Measurements from ENCODE around the gene LDLR.
A peak's percentile ranks its signal among the peaks of the same experiment; 100 is the strongest.
"Not testable (repeated sequence)": the region's sequence is repeated elsewhere in the genome, so short reads cannot be mapped to it uniquely, and the experiment has no call there.

LDLR gene

GRCh38 chr19:11115895-11116446 lies 26.7 kb downstream of the LDLR start:
- TF ChIP-seq CTCF (IDR thresholded peaks at IDR 0.05; ENCODE audit: low read depth, low read length) = no peak
- H3K4me3 ChIP-seq (ENCODE audit: low read depth, low read length) = no peak overlapping the region

- H3K4me3 ChIP-seq (ENCODE audit: low read depth, low read length) = no peak overlapping the region
- TF ChIP-seq CTCF (IDR thresholded peaks at IDR 0.05; ENCODE audit: low read depth, low read length) = no peak
Measured at GRCh38 chr19:11116507-11116906, 27.2 kb downstream of the LDLR start.

- not testable (repeated sequence) for H3K4me3 ChIP-seq (ENCODE audit: low read depth, low read length)
Measured at GRCh38 chr19:11121963-11122362, 32.7 kb downstream of the LDLR start.

GRCh38 chr19:11123114-11123513 lies 33.9 kb downstream of the LDLR start:
- H3K4me3 ChIP-seq (ENCODE audit: low read depth, low read length) = no peak overlapping the region
- TF ChIP-seq CTCF (IDR thresholded peaks at IDR 0.05; ENCODE audit: low read depth, low read length) = no peak

- not testable (repeated sequence) for H3K4me3 ChIP-seq (ENCODE audit: low read depth, low read length)
Measured at GRCh38 chr19:11124157-11124556, 34.9 kb downstream of the LDLR start.

- peak; percentile 74 for TF ChIP-seq CTCF (IDR thresholded peaks at IDR 0.05; ENCODE audit: low read depth, low read length)
- H3K4me3 ChIP-seq (ENCODE audit: low read depth, low read length) = no peak overlapping the region
Measured at GRCh38 chr19:11125994-11126685, 36.9 kb downstream of the LDLR start.

GRCh38 chr19:11127905-11128304 lies 38.6 kb downstream of the LDLR start:
- TF ChIP-seq CTCF (IDR thresholded peaks at IDR 0.05; ENCODE audit: low read depth, low read length) = no peak

GRCh38 chr19:11130824-11131455 lies 41.7 kb downstream of the LDLR start:
- TF ChIP-seq CTCF (IDR thresholded peaks at IDR 0.05; ENCODE audit: low read depth, low read length) = peak; percentile 97
- H3K4me3 ChIP-seq (ENCODE audit: low read depth, low read length) = no peak overlapping the region

More at GRCh38 chr19:11127905-11128304, 38.6 kb downstream of the LDLR start:
- H3K4me3 ChIP-seq (ENCODE audit: low read depth, low read length) = no peak overlapping the region
